ENCODE results near the gene PALB2.

GRCh38 chr16:23579371-23579770 is 61.7 kb downstream of the PALB2 start:
- TF ChIP-seq CTCF (conservative IDR thresholded peaks at IDR 0.05) (no peak), EZH2 (IDR thresholded peaks at IDR 0.05; ENCODE audit: low read depth) (no peak)
